ENCODE data around the gene SPATA13. TPM values are rescaled to one million over a fixed set of nuclear protein-coding genes. Genes with fewer than 3 reads are reported as not detected.

Gene SPATA13
- total and polyA plus RNA-seq, 2 donors (not counting 3 experiments of a cell fraction or from before 2014, with no cell fraction given): 6.6 to 12.9 TPM

GRCh38 chr13:24213932-24214331, 53.4 kb downstream of the SPATA13 start:
- BruUV-seq (replicated peaks): no TSS peak
- Histone ChIP-seq H3K4me2 (ENCODE audit: insufficient read depth, low read length) (no peak overlapping the region), H3K27me3 (ENCODE audit: control insufficient read depth in 2 of 2, insufficient read depth in 2 of 2, low read length in 2 of 2) (no peaks in the 10 kb centered on the region), H3K9me1 (replicated peaks; ENCODE audit: control insufficient read depth, extremely low read depth, insufficient read depth, low read length) (no peaks in the 10 kb centered on the region), H3K4me3 (replicated peaks in 1 of 3; ENCODE audit: insufficient read depth in 1 of 3, low read depth in 1 of 3, low read length in 3 of 3) (no peak overlapping the region), H3K9me3 (replicated peaks; ENCODE audit: control insufficient read depth, insufficient read depth, low read length) (no peaks in the 10 kb centered on the region), H3K36me3 (ENCODE audit: control insufficient read depth in 2 of 2, extremely low read depth in 1 of 2, insufficient read depth in 2 of 2, low read length in 2 of 2) (no peaks in the 10 kb centered on the region), H3K27ac (ENCODE audit: insufficient read depth, low read depth, low read length) (no peak overlapping the region), H3K9ac (replicated peaks; ENCODE audit: extremely low read depth, insufficient read depth, low read length) (no peak overlapping the region), H3K79me2 (ENCODE audit: control insufficient read depth, insufficient read depth, low read length) (peaks cover 12% of the 10 kb centered on the region), H4K20me1 (replicated peaks; ENCODE audit: control insufficient read depth, extremely low read depth, insufficient read depth, low read length) (no peaks in the 10 kb centered on the region), H3K4me1 (ENCODE audit: control insufficient read depth, extremely low read depth, insufficient read depth, low read length) (peaks cover 11% of the 10 kb centered on the region), H2AFZ (ENCODE audit: low read depth, low read length) (no peak overlapping the region)
- ChIA-PET CTCF (no interaction called here), POLR2A (no interaction called here)
- no peak for FAIRE-seq
- TF ChIP-seq CTCF (IDR thresholded peaks at IDR 0.05; ENCODE audit: extremely low read depth in 1 of 2, insufficient read depth in 1 of 2, low read depth in 1 of 2, low read length in 2 of 2): no peak
- no peak for TF ChIP-seq POLR2A (IDR thresholded peaks at IDR 0.05; ENCODE audit: low read depth, low read length)
- TF ChIP-seq JUN (IDR thresholded peaks at IDR 0.05; ENCODE audit: borderline replicate concordance, insufficient read depth, insufficient read length, low read depth): no peak
- TF ChIP-seq MAX (IDR thresholded peaks at IDR 0.05; ENCODE audit: insufficient read depth, insufficient read length): no peak
- TF ChIP-seq MYC (IDR thresholded peaks at IDR 0.05; ENCODE audit: low read depth, low read length): no peak
- no peak for TF ChIP-seq FOS (IDR thresholded peaks at IDR 0.05; ENCODE audit: borderline replicate concordance, insufficient read depth, low read length)
- TF ChIP-seq EZH2 (IDR thresholded peaks at IDR 0.05; ENCODE audit: borderline replicate concordance, low read depth, low read length, severe bottlenecking): no peak
- no peak for TF ChIP-seq POLR2AphosphoS5 (IDR thresholded peaks at IDR 0.05; ENCODE audit: insufficient read depth, low read depth, low read length)
- intact Hi-C loops (cut with micrococcal nuclease): no loop called here
- dilution Hi-C loops (cut with MboI; ENCODE audit: extremely low pct_ligation_motif_present, low sequenced_read_pairs): no loop called here
- DNase-seq (ENCODE audit: low read depth, low spot score): no peak

Measured in endothelial cell of umbilical vein (primary cell).